GM12892 (cell line): ENCODE measurements around the gene TIMM23.
"Not testable (repeated sequence)": the region's sequence is repeated elsewhere in the genome, so short reads cannot be mapped to it uniquely, and the experiment has no call there.

Experiments used
- DNase-seq: peaks from one replicate; pipeline ENCODE4 v3.0.0; 2011; ENCODE audit not compliant: insufficient read length
- FAIRE-seq: peaks from 2 replicates; lab custom pipeline; 2011; peaks lifted over from hg19 to GRCh38; lab: Jason Lieb, UNC
- POLR2A ChIP-seq: IDR thresholded peaks from 2 replicates; pipeline ENCODE4 v1.6.1; 2011; ENCODE audit warnings: low read depth, low read length, control low read depth
- POLR2AphosphoS5 ChIP-seq: IDR thresholded peaks from 2 replicates; pipeline ENCODE4 v1.6.1; 2011; ENCODE audit warnings: low read depth, low read length, control low read depth
- TAF1 ChIP-seq: IDR thresholded peaks from 2 replicates; pipeline ENCODE4 v1.6.1; 2011; ENCODE audit warnings: low read depth, mild to moderate bottlenecking, control low read depth, low read length, borderline replicate concordance

The TIMM23 gene

DNA sequence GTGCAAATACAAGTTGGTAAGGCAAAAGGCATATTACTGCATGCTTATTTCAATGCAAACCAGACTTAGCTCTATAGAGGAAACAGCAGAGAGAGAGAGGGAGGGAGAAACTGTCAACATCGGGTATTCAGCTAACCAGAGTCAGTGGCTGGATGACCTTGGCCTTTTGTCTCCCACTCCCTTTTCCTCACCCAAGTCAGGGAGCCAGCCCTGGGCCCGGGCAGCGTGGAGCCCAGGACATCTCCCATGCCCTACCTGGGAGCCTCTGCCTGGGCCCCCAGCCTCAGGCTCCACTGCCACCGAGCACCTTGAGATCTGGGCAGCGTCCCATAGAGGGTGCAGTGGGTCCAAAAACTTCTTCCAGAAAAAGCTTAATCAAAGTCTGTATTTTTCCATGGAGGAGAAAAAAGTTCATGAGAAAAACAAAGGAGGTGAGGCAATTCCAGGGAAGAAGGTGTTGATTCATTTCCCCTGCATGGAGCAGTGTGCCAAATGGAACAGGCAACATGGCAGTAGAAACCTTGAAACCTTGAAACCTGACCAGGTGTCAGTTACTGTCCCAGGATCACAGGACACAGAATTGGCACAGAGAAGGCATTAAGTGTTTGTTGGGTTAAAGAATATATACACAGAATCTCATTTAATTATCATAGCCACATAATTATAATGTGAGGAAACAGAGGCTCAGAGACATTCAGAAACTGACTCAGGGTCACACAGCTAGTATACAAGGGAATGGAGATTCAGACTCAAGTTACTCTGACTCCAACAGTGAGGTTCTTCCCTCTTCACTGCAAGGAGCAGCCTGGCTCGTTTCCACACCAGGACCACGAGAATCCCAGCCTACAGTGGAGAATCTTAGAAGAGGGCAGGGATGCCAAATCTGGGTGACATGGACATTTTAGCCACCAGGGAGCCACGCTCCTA is 63.9 kb downstream of the TIMM23 start:
- FAIRE-seq (no peak), DNase-seq (no peak)
- TF ChIP-seq TAF1 (no peak), POLR2AphosphoS5 (no peak), POLR2A (no peak)

DNA sequence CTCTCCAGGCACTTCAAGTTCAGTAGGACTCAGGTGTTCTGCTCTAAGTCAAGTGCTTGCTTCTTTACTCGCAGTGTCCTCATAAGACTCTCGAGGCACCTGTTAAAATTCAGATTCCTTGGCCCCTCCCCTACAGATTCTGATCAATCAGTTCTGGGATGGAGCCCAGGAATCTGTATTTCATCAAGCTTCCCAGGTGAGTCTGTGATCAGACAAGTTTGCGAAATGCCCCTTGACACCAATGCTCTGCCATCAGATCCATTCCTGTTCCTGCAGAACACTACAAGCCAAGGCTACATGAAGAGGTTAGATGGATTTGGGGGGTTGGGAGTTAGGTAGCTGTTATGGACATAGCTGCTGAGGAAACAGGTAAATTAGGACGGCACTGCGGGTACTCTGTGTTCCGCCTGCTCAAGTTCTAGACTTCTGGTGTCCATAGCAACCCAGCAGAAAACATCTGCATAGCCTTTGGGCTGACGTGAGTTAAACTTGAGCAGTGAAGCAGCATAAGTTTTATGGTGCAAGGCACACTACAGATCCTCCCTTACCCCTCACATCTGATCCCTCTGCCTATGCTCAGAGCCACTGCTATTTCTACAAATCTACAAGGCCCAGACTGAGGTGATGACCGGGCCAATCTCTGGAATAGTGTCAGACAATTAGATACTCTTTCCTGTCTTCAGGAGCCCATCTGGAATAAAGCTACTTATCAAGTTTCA is 65.0 kb downstream of the TIMM23 start:
- FAIRE-seq (no peak), DNase-seq (no peak)
- TF ChIP-seq POLR2A = no peak
- no peak for TF ChIP-seq POLR2AphosphoS5
- no peak for TF ChIP-seq TAF1

DNA sequence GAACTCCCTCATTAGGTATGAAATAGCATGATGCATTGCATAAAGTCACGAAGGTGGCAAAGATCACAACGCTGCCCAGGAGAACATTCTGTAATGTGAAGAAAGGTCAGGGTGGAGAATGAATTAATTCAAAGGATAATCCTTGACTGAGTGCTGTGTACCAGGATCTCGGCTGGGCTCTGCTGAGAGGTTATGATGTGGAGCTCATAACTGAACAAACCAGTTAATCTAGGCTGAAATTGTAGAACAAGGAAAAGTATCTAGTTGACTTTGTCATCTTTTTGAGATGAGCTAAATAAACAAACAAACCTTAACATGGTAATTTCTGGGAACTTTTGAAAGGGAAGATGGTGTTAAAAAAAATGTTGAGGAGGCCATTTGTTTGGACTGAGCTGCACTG is 67.7 kb downstream of the TIMM23 start:
- DNase-seq (no peak), FAIRE-seq (no peak)
- no peak for TF ChIP-seq POLR2AphosphoS5
- no peak for TF ChIP-seq POLR2A
- no peak for TF ChIP-seq TAF1

- TF ChIP-seq TAF1 = no peak
- TF ChIP-seq POLR2AphosphoS5 = no peak
- no peak for TF ChIP-seq POLR2A
- FAIRE-seq (no peak), DNase-seq (no peak)
Measured at GRCh38 chr10:46042527-46042926, 70.2 kb downstream of the TIMM23 start.

- no peak for FAIRE-seq
- TF ChIP-seq TAF1 (no peak), POLR2AphosphoS5 (no peak), POLR2A (no peak)
- DNase-seq = no peak
Measured at GRCh38 chr10:46046261-46046660, 74.0 kb downstream of the TIMM23 start, which contains the start of gene MSMB. MSMB (minus strand) TSS chr10:46046269; CDS start chr10:46046237, 32 bp downstream.

GRCh38 chr10:46048152-46048551 is 75.9 kb downstream of the TIMM23 start:
- TF ChIP-seq POLR2A (no peak), POLR2AphosphoS5 (no peak), TAF1 (no peak)
- FAIRE-seq (no peak), DNase-seq (no peak)

GRCh38 chr10:46049497-46049831 is 77.2 kb downstream of the TIMM23 start:
- not testable (repeated sequence) for FAIRE-seq, DNase-seq

DNA sequence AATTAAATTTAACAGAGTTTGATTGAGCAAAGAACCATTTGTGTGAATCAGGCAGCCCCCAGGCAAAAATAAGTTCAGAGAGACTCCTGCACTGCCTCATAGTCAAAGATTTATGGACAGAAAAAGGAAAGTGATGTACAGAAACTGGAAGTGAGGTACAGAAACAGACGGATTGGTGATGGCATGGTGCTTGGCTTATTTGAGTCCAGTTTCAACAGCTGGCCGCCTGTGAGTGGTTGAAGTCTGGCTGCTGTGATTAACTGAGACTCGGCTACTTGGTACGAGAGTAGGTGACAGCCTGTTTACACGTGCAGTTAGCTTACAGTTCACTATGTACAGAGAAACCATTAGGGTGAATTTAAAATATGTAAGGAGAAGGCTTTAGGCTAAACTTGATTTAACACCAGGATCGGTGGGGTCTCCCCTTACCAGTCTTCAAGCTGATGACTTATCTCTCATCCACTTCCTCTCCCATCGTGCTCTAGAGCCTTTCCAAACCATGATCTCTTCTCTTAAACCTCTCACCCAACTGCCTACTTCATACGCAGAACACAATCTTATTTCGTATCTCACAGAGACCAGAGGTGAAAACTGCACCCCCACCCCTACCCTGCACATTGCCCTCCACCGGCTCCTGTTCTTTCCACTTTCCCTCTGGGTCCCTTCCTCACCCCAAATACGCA is 78.8 kb downstream of the TIMM23 start:
- DNase-seq (no peak), FAIRE-seq (no peak)
- TF ChIP-seq TAF1 = no peak
- TF ChIP-seq POLR2A = no peak
- TF ChIP-seq POLR2AphosphoS5 = no peak

GRCh38 chr10:46052057-46052790 is 79.9 kb downstream of the TIMM23 start:
- FAIRE-seq (no peak), DNase-seq (no peak)
- no peak for TF ChIP-seq TAF1
- TF ChIP-seq POLR2AphosphoS5 = no peak
- no peak for TF ChIP-seq POLR2A

DNA sequence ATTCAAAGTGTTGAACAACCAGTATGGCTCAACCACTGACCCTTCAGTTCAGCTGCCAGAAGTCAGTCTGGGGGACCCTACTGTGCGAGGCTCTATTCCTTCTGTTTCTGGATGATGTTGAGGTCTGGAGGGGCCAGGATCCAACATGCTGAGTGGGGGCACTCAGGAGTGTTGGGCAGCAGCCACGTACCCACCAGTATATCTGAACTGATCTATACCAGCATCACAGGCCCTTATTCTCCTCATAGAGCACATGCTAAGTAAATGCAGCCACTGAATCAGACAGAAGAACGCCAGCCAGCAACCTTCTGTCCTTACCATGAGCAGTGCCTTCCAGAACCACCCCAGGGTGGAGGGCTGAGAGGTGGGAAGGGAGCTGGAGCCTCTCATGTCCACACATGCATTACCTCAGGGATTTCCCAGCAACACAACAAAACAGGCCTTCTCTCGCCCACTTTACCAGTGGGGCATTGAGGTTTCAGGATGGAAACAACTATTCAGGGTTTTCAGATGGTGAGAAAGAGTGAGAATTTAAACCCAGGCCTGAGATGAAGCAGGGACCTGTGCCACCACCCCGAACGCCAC is 80.6 kb downstream of the TIMM23 start:
- DNase-seq (no peak), FAIRE-seq (no peak)
- no peak for TF ChIP-seq TAF1
- TF ChIP-seq POLR2A = no peak
- no peak for TF ChIP-seq POLR2AphosphoS5
